H1 (cell line): Measurements from ENCODE around the gene ATP5F1E. TPM values are rescaled to one million over a fixed set of nuclear protein-coding genes. Genes with fewer than 3 reads are reported as not detected.
A peak's percentile ranks its signal among the peaks of the same experiment; 100 is the strongest.

Experiments used
- CTCF ChIA-PET: fragments of 300-600 bp; sonication (Branson Sonifier 250); formaldehyde crosslinking; loops from one replicate; lab custom pipeline; 2021; ENCODE audit not compliant: partially characterized antibody; lab: Charles Lee
- POLR2A ChIA-PET: fragments of 300-600 bp; sonication (Branson Sonifier 250); formaldehyde crosslinking; loops from one replicate; lab custom pipeline; 2021; ENCODE audit warnings: inconsistent platforms; ENCODE audit not compliant: partially characterized antibody; lab: Charles Lee
- DNase-seq, 2 experiments: peaks; one replicate each; pipeline versions ENCODE4 v3.0.0 to v3.0.0-alpha.2; 2010 to 2022; ENCODE audit warnings: low spot score in 2 of 2, low read depth in 1 of 2, mixed read lengths in 1 of 2
- FAIRE-seq: peaks from 2 replicates; lab custom pipeline; 2011; peaks lifted over from hg19 to GRCh38; lab: Jason Lieb, UNC
- H2AFZ ChIP-seq: 2 replicates; pipeline ENCODE4 v1.8.1; 2012; ENCODE audit warnings: low read length, inconsistent platforms
- H2AK5ac ChIP-seq: 2 replicates; pipeline ENCODE4 v1.6.1; 2013; ENCODE audit warnings: low read depth, low read length
- H2BK120ac ChIP-seq: replicated peaks from 2 replicates; pipeline ENCODE3; 2013; ENCODE audit warnings: low read depth, low read length, inconsistent platforms
- H2BK12ac ChIP-seq: 2 replicates; pipeline ENCODE4 v1.6.1; 2013; ENCODE audit warnings: low read depth, low read length
- H2BK15ac ChIP-seq: 2 replicates; pipeline ENCODE4 v1.6.1; 2013; ENCODE audit warnings: low read length
- H2BK20ac ChIP-seq: 2 replicates; pipeline ENCODE4 v1.6.1; 2013; ENCODE audit warnings: low read length
- H2BK5ac ChIP-seq: 2 replicates; pipeline ENCODE4 v1.6.1; 2013; ENCODE audit warnings: low read depth, low read length
- H3K14ac ChIP-seq: 2 replicates; pipeline ENCODE4 v1.6.1; 2013; ENCODE audit warnings: inconsistent platforms; ENCODE audit not compliant: insufficient read length
- H3K18ac ChIP-seq: 2 replicates; pipeline ENCODE4 v1.6.1; 2013; ENCODE audit warnings: low read length; ENCODE audit errors: extremely low read depth
- H3K23ac ChIP-seq: 2 replicates; pipeline ENCODE4 v1.6.1; 2013; ENCODE audit warnings: inconsistent platforms; ENCODE audit not compliant: insufficient read length
- H3K23me2 ChIP-seq: 2 replicates; pipeline ENCODE4 v1.6.1; 2013; ENCODE audit warnings: low read depth, low read length
- H3K27ac ChIP-seq: 2 replicates; pipeline ENCODE4 v1.6.1; 2011; ENCODE audit warnings: low read depth, low read length, inconsistent platforms
- H3K27me3 ChIP-seq, 4 experiments: replicated peaks in 1 of 4; 1 replicate in 1 of 4; 2 replicates in 3 of 4; pipeline versions ENCODE4 v1.6.1 to v1.8.1; 2011 to 2013; ENCODE audit warnings: low read length in 3 of 4, mild to moderate bottlenecking in 3 of 4, inconsistent platforms in 2 of 4, mixed read lengths in 2 of 4, moderate library complexity in 1 of 4; ENCODE audit not compliant: control insufficient read depth in 3 of 4, insufficient read depth in 3 of 4; ENCODE audit errors: extremely low read depth in 1 of 4
- H3K36me3 ChIP-seq, 4 experiments: 2 replicates each; pipeline versions ENCODE4 v1.6.1 to v1.8.1; 2011 to 2013; ENCODE audit warnings: mild to moderate bottlenecking in 4 of 4, low read length in 3 of 4, moderate library complexity in 2 of 4, control low read depth in 1 of 4, inconsistent platforms in 1 of 4; ENCODE audit not compliant: insufficient read depth in 4 of 4, control insufficient read depth in 2 of 4
- H3K4ac ChIP-seq: replicated peaks from 2 replicates; pipeline ENCODE3; 2013; ENCODE audit warnings: low read length, low read depth, mixed read lengths, inconsistent platforms; ENCODE audit not compliant: insufficient read length
- H3K4me1 ChIP-seq, 4 experiments: replicated peaks in 1 of 4; 1 replicate in 1 of 4; 2 replicates in 3 of 4; pipeline versions ENCODE4 v1.6.1 to v1.8.1; 2011 to 2013; ENCODE audit warnings: low read length in 3 of 4, inconsistent platforms in 2 of 4, mixed read lengths in 1 of 4; ENCODE audit not compliant: insufficient read depth in 4 of 4, control insufficient read depth in 3 of 4
- H3K4me2 ChIP-seq, 2 experiments: 2 replicates each; pipeline versions ENCODE4 v1.6.1 to v1.8.1; 2011 to 2013; ENCODE audit warnings: low read depth in 2 of 2, low read length in 2 of 2, control low read depth in 1 of 2, inconsistent platforms in 1 of 2, mild to moderate bottlenecking in 1 of 2; ENCODE audit not compliant: insufficient read depth in 1 of 2
- H3K4me3 ChIP-seq, 4 experiments: fragments of 200-600, 300-600 bp in 1 of 4; sonication (generic), shearing (Covaris generic), sonication (Bioruptor Twin) in 1 of 4; 2 replicates each; pipeline versions ENCODE4 v1.5.1 to v1.8.1; 2011 to 2016; ENCODE audit warnings: low read length in 4 of 4, low read depth in 3 of 4, control low read depth in 2 of 4, inconsistent platforms in 2 of 4, mild to moderate bottlenecking in 2 of 4, mixed read lengths in 1 of 4, moderate library complexity in 1 of 4; ENCODE audit not compliant: insufficient read depth in 2 of 4; ENCODE audit errors: extremely low read depth in 1 of 4
- H3K56ac ChIP-seq: replicated peaks from 2 replicates; pipeline ENCODE3; 2013; ENCODE audit warnings: low read depth, mild to moderate bottlenecking, mixed read lengths, low read length, inconsistent platforms; ENCODE audit not compliant: insufficient read length
- H3K79me1 ChIP-seq: 2 replicates; pipeline ENCODE4 v1.6.1; 2013; ENCODE audit warnings: low read depth, low read length, control low read depth
- H3K79me2 ChIP-seq, 2 experiments: 2 replicates each; pipeline versions ENCODE4 v1.6.1 to v1.8.1; 2012 to 2013; ENCODE audit warnings: low read length in 2 of 2, mild to moderate bottlenecking in 2 of 2, inconsistent platforms in 1 of 2; ENCODE audit not compliant: insufficient read depth in 2 of 2, control insufficient read depth in 1 of 2
- H3K9ac ChIP-seq, 4 experiments: replicated peaks in 1 of 4; 1 replicate in 1 of 4; 2 replicates in 3 of 4; pipeline versions ENCODE4 v1.6.1 to v1.8.1; 2011 to 2013; ENCODE audit warnings: low read depth in 3 of 4, low read length in 3 of 4, control low read depth in 2 of 4, mild to moderate bottlenecking in 2 of 4, moderate library complexity in 2 of 4, inconsistent platforms in 1 of 4; ENCODE audit errors: extremely low read depth in 1 of 4
- H3K9me3 ChIP-seq, 2 experiments: 2 replicates each; pipeline versions ENCODE4 v1.6.1 to v1.8.1; 2012 to 2013; ENCODE audit warnings: mild to moderate bottlenecking in 2 of 2, moderate library complexity in 2 of 2, control low read depth in 1 of 2, inconsistent platforms in 1 of 2, low read depth in 1 of 2, low read length in 1 of 2, mixed read lengths in 1 of 2; ENCODE audit not compliant: insufficient read depth in 2 of 2
- H4K20me1 ChIP-seq, 2 experiments: replicated peaks in 1 of 2; 2 replicates each; pipeline versions ENCODE3 to v1.8.1; 2011 to 2013; ENCODE audit warnings: inconsistent platforms in 2 of 2, low read length in 2 of 2, mild to moderate bottlenecking in 1 of 2; ENCODE audit not compliant: insufficient read depth in 2 of 2, control insufficient read depth in 1 of 2
- H4K5ac ChIP-seq: 2 replicates; pipeline ENCODE4 v1.6.1; 2013; ENCODE audit warnings: low read length, low read depth, mixed read lengths, inconsistent platforms; ENCODE audit not compliant: insufficient read length
- H4K8ac ChIP-seq: 2 replicates; pipeline ENCODE4 v1.8.0; 2013; ENCODE audit warnings: mild to moderate bottlenecking, moderate library complexity, low read length, inconsistent platforms; ENCODE audit not compliant: insufficient read depth; ENCODE audit errors: extremely low read depth
- H4K91ac ChIP-seq: replicated peaks from 2 replicates; pipeline ENCODE3; 2013; ENCODE audit warnings: low read length, mixed read lengths, inconsistent platforms; ENCODE audit not compliant: insufficient read length
- BRCA1 ChIP-seq: IDR thresholded peaks from 2 replicates; pipeline ENCODE4 v1.6.1; 2012; ENCODE audit warnings: low read depth, low read length, improper control_type of control experiment
- CBX5 ChIP-seq: fragments of 300-800, 300-1000 bp; sonication (generic); IDR thresholded peaks from 2 replicates; pipeline ENCODE4 v1.7.1; 2016; ENCODE audit warnings: antibody characterized with exemption, low read length, low read depth
- EP300 ChIP-seq, 2 experiments: IDR thresholded peaks; 1 replicate in 1 of 2; 2 replicates in 1 of 2; pipeline ENCODE4 v1.6.1; 2011 to 2012; ENCODE audit warnings: low read depth in 2 of 2, low read length in 2 of 2, mild to moderate bottlenecking in 2 of 2, borderline replicate concordance in 1 of 2, inconsistent platforms in 1 of 2, moderate library complexity in 1 of 2
- JUND ChIP-seq: IDR thresholded peaks from 2 replicates; pipeline ENCODE4 v1.6.1; 2011; ENCODE audit warnings: mild to moderate bottlenecking, improper control_type of control experiment, low read length
- KDM4A ChIP-seq: IDR thresholded peaks from one replicate; pipeline ENCODE4 v1.7.1; 2012; ENCODE audit warnings: low read depth, mild to moderate bottlenecking, moderate library complexity, low read length, inconsistent platforms; ENCODE audit not compliant: severe bottlenecking
- KDM5A ChIP-seq: fragments of 200-600 bp; IDR thresholded peaks from 2 replicates; pipeline ENCODE4 v1.7.1; 2012; ENCODE audit warnings: mild to moderate bottlenecking, low read length, inconsistent platforms, mixed read lengths
- PHF8 ChIP-seq: fragments of 200-600 bp; sonication (generic); conservative IDR thresholded peaks from 2 replicates; pipeline ENCODE4 v1.7.1; 2012; ENCODE audit warnings: low read depth, mild to moderate bottlenecking, inconsistent platforms, low read length, moderate library complexity
- POLR2A ChIP-seq, 2 experiments: IDR thresholded peaks; 1 replicate in 1 of 2; 2 replicates in 1 of 2; pipeline ENCODE4 v1.6.1; 2011; ENCODE audit warnings: low read depth in 2 of 2, low read length in 2 of 2, mild to moderate bottlenecking in 2 of 2; ENCODE audit errors: control extremely low read depth in 1 of 2
- SAP30 ChIP-seq: fragments of 300-600 bp; sonication (generic); IDR thresholded peaks from 2 replicates; pipeline ENCODE4 v1.7.1; 2012; ENCODE audit warnings: low read length, moderate library complexity, mild to moderate bottlenecking, inconsistent platforms; ENCODE audit not compliant: insufficient read depth, insufficient replicate concordance
- SP2 ChIP-seq: IDR thresholded peaks from 2 replicates; pipeline ENCODE4 v1.6.1; 2012; ENCODE audit warnings: mild to moderate bottlenecking, low read length, inconsistent platforms
- SRF ChIP-seq: IDR thresholded peaks from 2 replicates; pipeline ENCODE4 v1.6.1; 2011; ENCODE audit warnings: mild to moderate bottlenecking, low read depth, low read length, moderate library complexity
- SUZ12 ChIP-seq: fragments of 200-600 bp; sonication (generic); IDR thresholded peaks from 2 replicates; pipeline ENCODE4 v1.6.1; 2012; ENCODE audit warnings: mild to moderate bottlenecking, inconsistent platforms, low read length, moderate library complexity, mixed read lengths
- TAF1 ChIP-seq: IDR thresholded peaks from 2 replicates; pipeline ENCODE4 v1.6.1; 2011; ENCODE audit warnings: mild to moderate bottlenecking, low read depth, low read length
- TCF12 ChIP-seq: IDR thresholded peaks from 2 replicates; pipeline ENCODE4 v1.6.1; 2011; ENCODE audit warnings: low read depth, mild to moderate bottlenecking, low read length
- TEAD4 ChIP-seq: IDR thresholded peaks from 2 replicates; pipeline ENCODE4 v1.6.1; 2012; ENCODE audit warnings: low read depth, low read length, inconsistent platforms, mixed read lengths
- WGBS, 2 experiments: shearing (Covaris generic) in 1 of 2; methylation state at CpG; one replicate each; pipeline versions ENCODE4 v1.1.6 to v1.1.7; 2013 to 2015; ENCODE audit warnings: low lambda C conversion rate in 2 of 2, mixed read lengths in 2 of 2, inconsistent platforms in 1 of 2, low coverage in 1 of 2, missing lambda C conversion rate in 1 of 2; ENCODE audit not compliant: insufficient replicate concordance in 2 of 2, insufficient coverage in 1 of 2, insufficient read length in 1 of 2; ENCODE audit errors: extremely low coverage in 1 of 2, missing lambda C conversion rate in 1 of 2; 5-methylcytosine and 5-hydroxymethylcytosine counted together
- polyA plus RNA-seq, 7 experiments: library from polyadenylated mRNA; depleted of rRNA in 3 of 7; stranded (reverse) in 5 of 7; unstranded in 2 of 7; fragments of >200 nt in 5 of 7; fragments of 200-250 nt in 2 of 7; gene quantifications; 1 replicate in 5 of 7; 2 replicates in 1 of 7; 4 replicates in 1 of 7; pipeline versions ENCODE4 v1.2.1 to v1.2.3, GENCODE V29; 2011 to 2013; ENCODE audit warnings: missing spikeins in 2 of 7, mixed read lengths in 2 of 7
- total RNA-seq: library from RNA; stranded (reverse); fragmentation: NEBNext Ultra II Directional; extraction: Animal tissue kit (Norgen Biotek cat#: 25700); gene quantifications from 2 replicates; pipeline ENCODE4 v1.2.1, GENCODE V29; 2021

ATP5F1E gene
- total and polyA plus RNA-seq, 2 of the 8 experiments (the other 6 are each of a cell fraction or from before 2014, with no cell fraction given), result 15.7 to 47.8 TPM

- no peak overlapping the region for H3K4me2 ChIP-seq
- no peaks in the 10 kb centered on the region for H3K4me1 ChIP-seq
- ChIA-PET CTCF (interaction anchor here (1.2 kb wide), 1 partner anchor 192 kb away, joined by 3 read pairs; no protein-coding TSS in a partner anchor), POLR2A (no interaction called here)
- FAIRE-seq, result no peak
- H3K23ac ChIP-seq, result no peak overlapping the region
- no peak overlapping the region for H3K9ac ChIP-seq
- no peaks in the 10 kb centered on the region for H3K23me2 ChIP-seq
- H3K9me3 ChIP-seq, result no peaks in the 10 kb centered on the region
- H2BK120ac ChIP-seq, result no peak overlapping the region
- no peak overlapping the region for H2BK20ac ChIP-seq
- H3K14ac ChIP-seq, result no peak overlapping the region
- H3K79me1 ChIP-seq, result no peaks in the 10 kb centered on the region
- H2BK5ac ChIP-seq, result no peak overlapping the region
- no peak overlapping the region for H2BK12ac ChIP-seq
- H4K5ac ChIP-seq, result no peak overlapping the region
- TF ChIP-seq JUND (no peak), SAP30 (no peak), PHF8 (no peak), SP2 (no peak), TEAD4 (no peak), KDM4A (no peak), BRCA1 (no peak), EP300 (IDR thresholded peaks at IDR 0.05; ENCODE audit: borderline replicate concordance in 1 of 2, low read depth in 2 of 2, low read length in 2 of 2) (no peak), TCF12 (no peak), CBX5 (no peak), KDM5A (no peak), SUZ12 (no peak), SRF (no peak), TAF1 (no peak), POLR2A (IDR thresholded peaks at IDR 0.05; ENCODE audit: control extremely low read depth in 1 of 2, low read depth in 2 of 2, low read length in 2 of 2) (no peak)
- H4K91ac ChIP-seq, result no peak overlapping the region
- no peaks in the 10 kb centered on the region for H3K36me3 ChIP-seq
- no peak for DNase-seq
- H3K56ac ChIP-seq, result no peak overlapping the region
- H2AK5ac ChIP-seq, result no peak overlapping the region
- H4K8ac ChIP-seq, result no peak overlapping the region
- H4K20me1 ChIP-seq, result no peaks in the 10 kb centered on the region
- H3K4me3 ChIP-seq, result no peak overlapping the region
- no peaks in the 10 kb centered on the region for H3K27me3 ChIP-seq
- no peak overlapping the region for H2BK15ac ChIP-seq
- H2AFZ ChIP-seq, result no peak overlapping the region
- peak overlapping the region; percentile 7; the same call in 1 of the 2 replicates for H3K27ac ChIP-seq
- no peaks in the 10 kb centered on the region for H3K79me2 ChIP-seq
- H3K18ac ChIP-seq, result no peak overlapping the region
- WGBS, 2 experiments, result 72% methylated on average over 4 of the region's 4 CpGs; no CpG with 5 or more reads in 1 of the 2 experiments
- no peak overlapping the region for H3K4ac ChIP-seq
These were observed 29.9 kb upstream of the ATP5F1E start for GRCh38 chr20:59062081-59062480.
